Adrenal gland (tissue), 5 donors: Measurements from ENCODE around the gene SSH2.

Source experiments
- CTCF ChIP-seq, 6 experiments: fragments of 450-650 bp in 4 of 6; fragments of 200-600 bp in 2 of 6; sonication (generic) in 1 of 6; IDR thresholded peaks; 1 replicate in 5 of 6; 2 replicates in 1 of 6; pipeline versions ENCODE4 v1.5.1 to v1.8.0; 2016 to 2021; ENCODE audit warnings: antibody characterized with exemption in 6 of 6, mild to moderate bottlenecking in 2 of 6, moderate library complexity in 1 of 6
- POLR2A ChIP-seq, 2 donors: fragments of 450-650 bp; IDR thresholded peaks; one replicate each; pipeline ENCODE4 v1.6.1; 2017; ENCODE audit warnings: antibody characterized with exemption in 2 of 2, mild to moderate bottlenecking in 2 of 2, moderate library complexity in 1 of 2
- donor health status: DM: no; HTN: no; CAD: no.

GRCh38 chr17:29846298-29846697 lies 83.7 kb downstream of the SSH2 start:
- TF ChIP-seq POLR2A (IDR thresholded peaks at IDR 0.05) (no peak), CTCF (IDR thresholded peaks at IDR 0.05) (no peak)
